GM12891 (cell line): ENCODE results near the gene OLIG2.

Source experiments
- POLR2A ChIP-seq: IDR thresholded peaks from 2 replicates; pipeline ENCODE4 v1.6.1; 2011; ENCODE audit warnings: low read depth, low read length, control low read depth
- POLR2AphosphoS5 ChIP-seq: IDR thresholded peaks from 2 replicates; pipeline ENCODE4 v1.6.1; 2011; ENCODE audit warnings: low read depth, low read length, control low read depth

DNA sequence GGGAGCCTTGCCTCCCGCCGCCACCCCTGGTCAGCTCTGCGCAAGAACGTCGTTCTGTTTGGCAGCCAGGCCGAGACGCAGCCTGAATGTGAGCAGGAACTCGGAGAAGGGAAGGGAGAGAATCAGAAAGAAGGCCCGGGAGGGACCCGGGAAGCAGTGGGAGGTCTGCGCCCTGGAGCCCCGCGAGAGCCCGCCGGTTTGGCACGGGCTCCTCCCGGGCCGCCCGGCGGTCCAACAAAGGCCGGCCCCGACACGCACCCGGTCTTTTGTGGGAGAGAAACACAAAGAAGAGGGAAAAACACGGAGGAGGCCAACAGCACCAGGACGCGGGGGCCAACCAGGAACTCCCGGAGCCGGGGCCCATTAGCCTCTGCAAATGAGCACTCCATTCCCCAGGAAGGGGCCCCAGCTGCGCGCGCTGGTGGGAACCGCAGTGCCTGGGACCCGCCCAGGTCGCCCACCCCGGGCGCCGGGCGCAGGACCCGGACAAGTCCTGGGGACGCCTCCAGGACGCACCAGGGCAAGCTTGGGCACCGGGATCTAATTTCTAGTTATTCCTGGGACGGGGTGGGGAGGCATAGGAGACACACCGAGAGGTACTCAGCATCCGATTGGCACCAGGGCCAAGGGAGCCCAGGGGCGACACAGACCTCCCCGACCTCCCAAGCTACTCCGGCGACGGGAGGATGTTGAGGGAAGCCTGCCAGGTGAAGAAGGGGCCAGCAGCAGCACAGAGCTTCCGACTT lies 2.7 kb upstream of the OLIG2 start:
- no peak for TF ChIP-seq POLR2AphosphoS5
- no peak for TF ChIP-seq POLR2A
